Astrocyte (in vitro differentiated cells and primary cell): ENCODE measurements around the gene C10orf90. TPM values are rescaled to one million over a fixed set of nuclear protein-coding genes. Genes with fewer than 3 reads are reported as not detected.

Source experiments
- DNase-seq: peaks from one replicate; pipeline ENCODE4 v3.0.0-alpha.2; 2010; ENCODE audit warnings: low read depth
- FAIRE-seq: peaks from 2 replicates; lab custom pipeline; 2011; peaks lifted over from hg19 to GRCh38; lab: Jason Lieb, UNC
- H2AFZ ChIP-seq: 2 replicates; pipeline ENCODE4 v1.6.0; 2012; ENCODE audit warnings: low read depth, low read length, inconsistent platforms
- H3K27ac ChIP-seq: 2 replicates; pipeline ENCODE4 v1.5.1; 2011; ENCODE audit warnings: low read depth, low read length, inconsistent platforms
- H3K27me3 ChIP-seq: 2 replicates; pipeline ENCODE4 v1.6.0; 2011; ENCODE audit warnings: low read length, inconsistent platforms; ENCODE audit not compliant: insufficient read depth
- H3K36me3 ChIP-seq: 2 replicates; pipeline ENCODE4 v1.5.1; 2011; ENCODE audit warnings: low read length, inconsistent platforms; ENCODE audit not compliant: insufficient read depth
- H3K4me1 ChIP-seq: 2 replicates; pipeline ENCODE4 v1.5.1; 2011; ENCODE audit warnings: low read length, inconsistent platforms; ENCODE audit not compliant: insufficient read depth
- H3K4me2 ChIP-seq: 2 replicates; pipeline ENCODE4 v1.6.0; 2012; ENCODE audit warnings: low read length, inconsistent platforms
- H3K4me3 ChIP-seq: 2 replicates; pipeline ENCODE4 v1.5.1; 2011; ENCODE audit warnings: low read depth, mild to moderate bottlenecking, low read length, inconsistent platforms; ENCODE audit not compliant: insufficient read depth
- H3K79me2 ChIP-seq: 2 replicates; pipeline ENCODE4 v1.6.0; 2012; ENCODE audit warnings: mild to moderate bottlenecking, low read length, inconsistent platforms; ENCODE audit not compliant: insufficient read depth
- H3K9ac ChIP-seq: 2 replicates; pipeline ENCODE4 v1.6.0; 2012; ENCODE audit warnings: mild to moderate bottlenecking, low read length, inconsistent platforms
- H3K9me3 ChIP-seq: 2 replicates; pipeline ENCODE4 v1.5.1; 2012; ENCODE audit warnings: low read depth, mild to moderate bottlenecking, low read length, inconsistent platforms; ENCODE audit not compliant: insufficient read depth
- H4K20me1 ChIP-seq: 2 replicates; pipeline ENCODE4 v1.6.0; 2012; ENCODE audit warnings: low read length, inconsistent platforms; ENCODE audit not compliant: insufficient read depth
- H3K27ac Mint-ChIP-seq: one replicate; pipeline ENCODE4 v1.8.0; 2021; ENCODE audit warnings: mild to moderate bottlenecking, mixed read lengths; ENCODE audit not compliant: unreplicated experiment
- H3K27me3 Mint-ChIP-seq: one replicate; pipeline ENCODE4 v1.8.0; 2021; ENCODE audit warnings: low read depth, mixed read lengths; ENCODE audit not compliant: unreplicated experiment
- H3K36me3 Mint-ChIP-seq: one replicate; pipeline ENCODE4 v1.8.0; 2021; ENCODE audit warnings: low read depth, mixed read lengths; ENCODE audit not compliant: unreplicated experiment
- H3K4me1 Mint-ChIP-seq: one replicate; pipeline ENCODE4 v1.8.0; 2021; ENCODE audit warnings: low read depth, mixed read lengths; ENCODE audit not compliant: unreplicated experiment
- H3K4me3 Mint-ChIP-seq: one replicate; pipeline ENCODE4 v1.8.0; 2021; ENCODE audit warnings: mild to moderate bottlenecking, moderate library complexity, mixed read lengths; ENCODE audit not compliant: unreplicated experiment
- H3K9me3 Mint-ChIP-seq: one replicate; pipeline ENCODE4 v1.8.0; 2021; ENCODE audit warnings: mild to moderate bottlenecking, mixed read lengths; ENCODE audit not compliant: unreplicated experiment
- CTCF ChIP-seq: IDR thresholded peaks from 2 replicates; pipeline ENCODE4 v1.5.1; 2011; ENCODE audit warnings: low read depth, mild to moderate bottlenecking, inconsistent platforms, low read length, moderate library complexity; ENCODE audit not compliant: insufficient read depth
- EZH2 ChIP-seq: IDR thresholded peaks from 2 replicates; pipeline ENCODE4 v1.6.1; 2012; ENCODE audit warnings: mild to moderate bottlenecking, low read length, inconsistent platforms; ENCODE audit not compliant: insufficient read depth
- total RNA-seq: library from RNA; stranded (reverse); gene quantifications from 2 replicates; pipeline ENCODE4 v1.2.1, GENCODE V29; 2021

Gene C10orf90
- total RNA-seq, 1 donor from 2014 or later = not detected

GRCh38 chr10:126456632-126457031 is 213.9 kb downstream of the C10orf90 start:
- FAIRE-seq (no peak), DNase-seq (no peak)
- Histone ChIP-seq H2AFZ (no peak overlapping the region), H3K36me3 (no peaks in the 10 kb centered on the region), H3K27ac (no peak overlapping the region), H3K9me3 (no peaks in the 10 kb centered on the region), H3K9ac (no peak overlapping the region), H3K27me3 (no peaks in the 10 kb centered on the region), H3K4me1 (peaks cover 20% of the 10 kb centered on the region), H3K4me2 (no peak overlapping the region), H4K20me1 (no peaks in the 10 kb centered on the region), H3K4me3 (no peak overlapping the region), H3K79me2 (no peaks in the 10 kb centered on the region)
- Mint-ChIP-seq H3K9me3 (peaks cover 3% of the 10 kb centered on the region), H3K27me3 (peaks cover 36% of the 10 kb centered on the region), H3K4me1 (peaks cover 3% of the 10 kb centered on the region), H3K4me3 (no peak overlapping the region), H3K27ac (no peak overlapping the region), H3K36me3 (no peaks in the 10 kb centered on the region)
- no peak for TF ChIP-seq EZH2
- no peak for TF ChIP-seq CTCF

GRCh38 chr10:126455766-126456405 is 214.6 kb downstream of the C10orf90 start:
- TF ChIP-seq CTCF (no peak), EZH2 (no peak)
- H3K9me3 ChIP-seq = no peaks in the 10 kb centered on the region
- peaks cover 3% of the 10 kb centered on the region for H3K4me1 Mint-ChIP-seq
- no peak for DNase-seq
- H3K4me3 ChIP-seq = no peak overlapping the region
- no peaks in the 10 kb centered on the region for H3K36me3 Mint-ChIP-seq
- no peaks in the 10 kb centered on the region for H3K36me3 ChIP-seq
- H3K4me2 ChIP-seq = no peak overlapping the region
- H3K79me2 ChIP-seq = no peaks in the 10 kb centered on the region
- FAIRE-seq = no peak
- no peaks in the 10 kb centered on the region for H4K20me1 ChIP-seq
- H3K27ac ChIP-seq = no peak overlapping the region
- H3K9ac ChIP-seq = no peak overlapping the region
- peaks cover 33% of the 10 kb centered on the region for H3K27me3 Mint-ChIP-seq
- peaks cover 3% of the 10 kb centered on the region for H3K9me3 Mint-ChIP-seq
- peaks cover 20% of the 10 kb centered on the region for H3K4me1 ChIP-seq
- no peaks in the 10 kb centered on the region for H3K27me3 ChIP-seq
- H2AFZ ChIP-seq = no peak overlapping the region
- no peak overlapping the region for H3K4me3 Mint-ChIP-seq
- no peak overlapping the region for H3K27ac Mint-ChIP-seq

- TF ChIP-seq CTCF = no peak
- no peak for TF ChIP-seq EZH2
These were observed 215.3 kb downstream of the C10orf90 start for GRCh38 chr10:126455036-126455765.

More at GRCh38 chr10:126455036-126455765, 215.3 kb downstream of the C10orf90 start:
- Mint-ChIP-seq H3K9me3 (peaks cover 3% of the 10 kb centered on the region), H3K36me3 (no peaks in the 10 kb centered on the region), H3K4me3 (no peak overlapping the region), H3K27ac (no peak overlapping the region), H3K27me3 (peaks cover 33% of the 10 kb centered on the region), H3K4me1 (peaks cover 3% of the 10 kb centered on the region)
- Histone ChIP-seq H3K4me3 (no peak overlapping the region), H3K27me3 (no peaks in the 10 kb centered on the region), H3K36me3 (no peaks in the 10 kb centered on the region), H3K27ac (no peak overlapping the region), H3K4me1 (peaks cover 16% of the 10 kb centered on the region), H3K9ac (no peak overlapping the region), H2AFZ (no peak overlapping the region), H4K20me1 (no peaks in the 10 kb centered on the region), H3K79me2 (no peaks in the 10 kb centered on the region), H3K9me3 (no peaks in the 10 kb centered on the region), H3K4me2 (no peak overlapping the region)
- DNase-seq = no peak
- FAIRE-seq = no peak
